Mesothelial cell of epicardium (in vitro differentiated cells): ENCODE results near the gene LRIG3. TPM values are rescaled to one million over a fixed set of nuclear protein-coding genes. Genes with fewer than 3 reads are reported as not detected.

Experiments used
- DNase-seq, 2 experiments: peaks; one replicate each; pipeline ENCODE4 v3.0.0; 2021; ENCODE audit warnings: low spot score in 2 of 2; ENCODE audit not compliant: unreplicated experiment in 2 of 2
- H3K27ac Mint-ChIP-seq: 2 replicates; pipeline ENCODE4 v1.8.0; 2021; ENCODE audit warnings: mixed read lengths
- H3K27me3 Mint-ChIP-seq: 2 replicates; pipeline ENCODE4 v1.8.0; 2021; ENCODE audit warnings: low read depth, mixed read lengths
- H3K36me3 Mint-ChIP-seq: 2 replicates; pipeline ENCODE4 v1.8.0; 2021; ENCODE audit warnings: mixed read lengths
- H3K4me1 Mint-ChIP-seq: 2 replicates; pipeline ENCODE4 v1.8.0; 2021; ENCODE audit warnings: mixed read lengths
- H3K4me3 Mint-ChIP-seq: 2 replicates; pipeline ENCODE4 v1.8.0; 2021; ENCODE audit warnings: mild to moderate bottlenecking, moderate library complexity, mixed read lengths
- H3K9me3 Mint-ChIP-seq: 2 replicates; pipeline ENCODE4 v1.8.0; 2021; ENCODE audit warnings: mixed read lengths
- total RNA-seq: library from RNA; stranded (reverse); gene quantifications from 3 replicates; pipeline ENCODE4 v1.2.1, GENCODE V29; 2021
- TF ChIP-seq, protein P1 (sequence below): fragments of 200-600 bp; sonication (generic); IDR thresholded peaks from one replicate; pipeline ENCODE4 v1.5.0; 2021; ENCODE audit warnings: antibody characterized with exemption; ENCODE audit not compliant: unreplicated experiment

The LRIG3 gene
- total RNA-seq, 1 donor from 2014 or later, result 20.3 TPM

DNA sequence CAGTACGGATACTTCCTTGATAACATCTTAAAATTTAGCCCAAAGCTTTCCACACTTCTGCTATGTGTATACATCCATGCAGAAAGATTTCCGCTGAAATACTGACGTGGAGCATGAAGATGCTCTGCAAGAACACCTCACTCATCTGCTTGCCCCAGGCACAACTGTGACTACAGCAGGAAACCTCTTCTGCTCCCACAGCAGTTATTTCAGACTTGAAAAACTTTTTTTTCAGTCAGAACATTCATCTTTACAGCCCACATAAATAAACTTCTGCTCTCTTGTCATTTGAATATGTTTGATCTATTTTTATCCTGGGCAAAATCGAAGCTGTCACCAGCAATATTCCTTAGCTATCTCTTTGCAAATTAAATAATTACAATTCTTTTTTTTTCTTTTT is 6.8 kb upstream of the LRIG3 start:
- DNase-seq, result no peak
- TF ChIP-seq, protein P1, sequence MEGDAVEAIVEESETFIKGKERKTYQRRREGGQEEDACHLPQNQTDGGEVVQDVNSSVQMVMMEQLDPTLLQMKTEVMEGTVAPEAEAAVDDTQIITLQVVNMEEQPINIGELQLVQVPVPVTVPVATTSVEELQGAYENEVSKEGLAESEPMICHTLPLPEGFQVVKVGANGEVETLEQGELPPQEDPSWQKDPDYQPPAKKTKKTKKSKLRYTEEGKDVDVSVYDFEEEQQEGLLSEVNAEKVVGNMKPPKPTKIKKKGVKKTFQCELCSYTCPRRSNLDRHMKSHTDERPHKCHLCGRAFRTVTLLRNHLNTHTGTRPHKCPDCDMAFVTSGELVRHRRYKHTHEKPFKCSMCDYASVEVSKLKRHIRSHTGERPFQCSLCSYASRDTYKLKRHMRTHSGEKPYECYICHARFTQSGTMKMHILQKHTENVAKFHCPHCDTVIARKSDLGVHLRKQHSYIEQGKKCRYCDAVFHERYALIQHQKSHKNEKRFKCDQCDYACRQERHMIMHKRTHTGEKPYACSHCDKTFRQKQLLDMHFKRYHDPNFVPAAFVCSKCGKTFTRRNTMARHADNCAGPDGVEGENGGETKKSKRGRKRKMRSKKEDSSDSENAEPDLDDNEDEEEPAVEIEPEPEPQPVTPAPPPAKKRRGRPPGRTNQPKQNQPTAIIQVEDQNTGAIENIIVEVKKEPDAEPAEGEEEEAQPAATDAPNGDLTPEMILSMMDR, result no peak
- no peaks in the 10 kb centered on the region for H3K9me3 Mint-ChIP-seq
- H3K4me3 Mint-ChIP-seq, result no peak overlapping the region
- no peak overlapping the region for H3K27ac Mint-ChIP-seq
- peaks cover 21% of the 10 kb centered on the region for H3K4me1 Mint-ChIP-seq
- H3K36me3 Mint-ChIP-seq, result no peaks in the 10 kb centered on the region
- peaks cover 5% of the 10 kb centered on the region for H3K27me3 Mint-ChIP-seq

DNA sequence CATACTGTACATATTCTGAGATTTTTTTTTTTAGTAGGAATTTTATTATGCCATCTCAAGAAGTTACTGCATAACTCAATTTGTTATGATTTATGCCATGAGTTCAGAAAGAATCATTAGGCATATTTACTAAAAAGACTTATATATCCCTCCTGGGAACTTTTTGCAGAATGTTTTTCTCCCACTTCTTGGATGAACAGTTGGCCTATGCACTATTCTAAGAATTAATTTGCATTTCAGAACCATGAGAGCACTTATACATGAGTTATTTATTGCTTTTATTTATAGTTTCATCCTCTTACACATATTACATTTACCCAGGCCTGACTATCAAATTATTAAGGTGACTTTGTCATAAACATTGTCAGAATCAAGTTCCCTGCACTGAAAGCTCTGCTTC is 6.3 kb upstream of the LRIG3 start:
- TF ChIP-seq, protein P1, result no peak
- H3K9me3 Mint-ChIP-seq, result no peaks in the 10 kb centered on the region

DNA sequence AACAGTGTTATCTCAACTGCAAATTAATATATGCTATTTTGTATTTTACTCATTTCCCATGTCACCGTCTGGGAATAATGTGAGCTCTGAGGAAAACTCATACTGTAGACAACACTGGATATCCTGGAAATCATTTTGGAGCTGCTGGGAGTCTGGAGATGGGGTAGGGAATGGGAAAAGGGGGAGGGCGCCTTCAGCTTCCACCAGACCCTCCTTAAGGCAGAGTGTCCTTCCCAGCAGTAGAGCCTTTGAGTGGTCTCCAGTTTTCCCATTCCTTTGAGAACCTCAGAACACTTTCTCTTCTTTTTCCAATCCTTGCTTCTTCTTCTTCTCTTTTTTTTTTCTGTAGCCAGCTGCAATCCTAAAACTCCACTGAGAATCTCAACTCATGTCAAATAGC is 5.4 kb upstream of the LRIG3 start:
- Mint-ChIP-seq H3K9me3 (no peaks in the 10 kb centered on the region), H3K4me1 (peaks cover 22% of the 10 kb centered on the region), H3K36me3 (no peaks in the 10 kb centered on the region), H3K27ac (no peak overlapping the region), H3K27me3 (peaks cover 5% of the 10 kb centered on the region), H3K4me3 (no peak overlapping the region)
- TF ChIP-seq, protein P1, result no peak
- DNase-seq, result no peak

More for the DNA sequence above, 6.3 kb upstream of the LRIG3 start:
- Mint-ChIP-seq H3K27me3 (peaks cover 5% of the 10 kb centered on the region), H3K27ac (no peak overlapping the region), H3K4me3 (no peak overlapping the region), H3K36me3 (no peaks in the 10 kb centered on the region), H3K4me1 (peaks cover 21% of the 10 kb centered on the region)
- no peak for DNase-seq

DNA sequence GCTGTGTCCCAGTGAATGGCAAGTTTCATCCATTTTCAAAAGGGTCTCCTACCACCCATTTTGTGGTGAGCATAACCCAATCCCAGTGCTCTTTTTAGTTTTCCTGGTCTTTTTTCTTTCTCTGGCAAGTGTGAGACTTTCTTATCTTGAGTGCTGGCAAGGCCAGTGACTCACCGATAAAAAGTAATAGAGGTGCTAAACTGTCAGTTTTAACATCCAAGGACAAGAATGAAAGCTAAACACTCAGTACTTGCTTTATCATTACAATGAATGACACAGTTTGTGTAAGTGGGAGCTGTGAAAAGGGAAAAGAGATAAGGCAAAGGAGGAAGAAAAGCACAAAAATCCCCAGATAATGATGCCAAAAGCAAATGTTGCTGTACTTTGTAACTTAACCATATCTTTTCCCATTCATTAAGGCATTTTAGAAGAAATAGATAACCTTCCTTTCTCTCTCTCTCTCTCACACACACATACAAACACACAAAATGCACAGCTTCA is 4.9 kb upstream of the LRIG3 start:
- no peak for DNase-seq
- Mint-ChIP-seq H3K4me1 (peaks cover 26% of the 10 kb centered on the region), H3K9me3 (no peaks in the 10 kb centered on the region), H3K27me3 (peaks cover 5% of the 10 kb centered on the region), H3K4me3 (no peak overlapping the region), H3K36me3 (no peaks in the 10 kb centered on the region), H3K27ac (no peak overlapping the region)
- TF ChIP-seq, protein P1, result no peak

DNA sequence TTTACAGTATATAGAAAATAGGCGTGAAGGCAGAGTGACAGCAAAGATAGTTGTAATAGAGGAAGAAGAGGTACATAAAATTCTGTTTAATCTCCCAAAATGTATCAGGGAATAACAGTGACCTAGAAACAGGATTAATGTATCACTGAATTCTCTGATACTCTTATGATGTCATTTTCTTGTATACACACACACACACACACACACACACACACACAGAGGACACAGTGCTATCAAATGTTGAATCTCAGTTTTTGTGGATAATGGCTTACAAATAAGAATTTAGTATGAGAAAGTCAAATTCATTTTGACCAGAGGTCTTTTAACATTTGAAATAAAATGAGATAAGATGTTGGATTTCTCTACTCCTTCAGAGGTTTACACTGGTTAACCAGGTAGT is 4.3 kb upstream of the LRIG3 start:
- H3K4me1 Mint-ChIP-seq, result peaks cover 26% of the 10 kb centered on the region
- TF ChIP-seq, protein P1, result no peak
- no peaks in the 10 kb centered on the region for H3K9me3 Mint-ChIP-seq
- no peaks in the 10 kb centered on the region for H3K36me3 Mint-ChIP-seq
- peaks cover 5% of the 10 kb centered on the region for H3K27me3 Mint-ChIP-seq
- no peak for DNase-seq
- no peak overlapping the region for H3K4me3 Mint-ChIP-seq
- no peak overlapping the region for H3K27ac Mint-ChIP-seq

DNA sequence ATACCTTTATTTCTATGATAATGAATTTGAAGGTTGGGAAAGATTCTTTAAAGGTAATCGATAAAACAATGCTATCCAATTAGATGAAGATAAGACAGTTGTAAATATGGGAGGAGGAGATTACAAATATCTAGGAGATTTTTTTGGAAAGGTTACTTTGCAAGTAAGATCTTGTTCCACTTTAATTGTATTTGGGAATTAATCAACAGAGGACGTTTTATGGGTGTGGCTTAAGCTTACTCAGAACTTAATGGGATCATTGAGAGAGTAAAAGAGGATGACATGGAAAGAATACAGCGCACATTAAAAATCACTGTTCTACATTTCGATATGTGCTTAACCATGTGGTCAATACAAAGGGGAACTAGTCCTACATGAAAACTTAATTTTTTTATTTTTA is 3.5 kb upstream of the LRIG3 start:
- Mint-ChIP-seq H3K4me3 (no peak overlapping the region), H3K27ac (no peak overlapping the region), H3K9me3 (no peaks in the 10 kb centered on the region), H3K27me3 (peaks cover 5% of the 10 kb centered on the region), H3K4me1 (peaks cover 30% of the 10 kb centered on the region), H3K36me3 (no peaks in the 10 kb centered on the region)
- TF ChIP-seq, protein P1, result no peak
- DNase-seq, result no peak
